CD4-positive, alpha-beta T cell (primary cell): ENCODE results near the gene LRRC26. TPM values are rescaled to one million over a fixed set of nuclear protein-coding genes. Genes with fewer than 3 reads are reported as not detected.

Experiments
- ATAC-seq: fragments of 200-7000 bp; cut with Tn5 transposase; one replicate; pipeline ENCODE4 v1.10.0; 2022; ENCODE audit warnings: mild to moderate bottlenecking; ENCODE audit not compliant: poor library complexity
- CTCF ChIA-PET: fragments of 350-600 bp; sonication (Branson Sonifier 250); formaldehyde crosslinking; loops from one replicate; lab custom pipeline; 2021; ENCODE audit warnings: antibody characterized with exemption, inconsistent platforms; lab: Charles Lee
- POLR2A ChIA-PET: fragments of 350-600 bp; sonication (Branson Sonifier 250); formaldehyde crosslinking; loops from one replicate; lab custom pipeline; 2021; ENCODE audit warnings: antibody characterized with exemption, inconsistent platforms; lab: Charles Lee
- DNase-seq, 14 experiments: peaks; one replicate each; pipeline ENCODE4 v3.0.0-alpha.2; 2013 to 2020; ENCODE audit warnings: mixed read lengths in 2 of 14
- H3K27ac ChIP-seq, 2 donors: one replicate each; pipeline versions ENCODE4 v1.5.1 to v1.7.0; 2013; ENCODE audit warnings: low read length in 2 of 2, low read depth in 1 of 2, mild to moderate bottlenecking in 1 of 2
- H3K27me3 ChIP-seq, 2 experiments: 1 replicate in 1 of 2; 2 replicates in 1 of 2; pipeline versions ENCODE4 v1.6.1 to v1.7.0; 2013; ENCODE audit warnings: low read length in 2 of 2, control low read depth in 1 of 2, mild to moderate bottlenecking in 1 of 2, moderate library complexity in 1 of 2; ENCODE audit not compliant: insufficient read depth in 2 of 2, control insufficient read depth in 1 of 2
- H3K36me3 ChIP-seq: one replicate; pipeline ENCODE4 v1.6.1; 2013; ENCODE audit warnings: low read length, control low read depth; ENCODE audit not compliant: insufficient read depth
- H3K4me1 ChIP-seq: one replicate; pipeline ENCODE4 v1.6.1; 2013; ENCODE audit warnings: low read length, control low read depth; ENCODE audit not compliant: insufficient read depth
- H3K4me3 ChIP-seq: one replicate; pipeline ENCODE4 v1.5.1; 2013; ENCODE audit warnings: mild to moderate bottlenecking, low read length, moderate library complexity
- H3K9me3 ChIP-seq, 2 experiments: 1 replicate in 1 of 2; 2 replicates in 1 of 2; pipeline versions ENCODE4 v1.6.1 to v1.7.0; 2013; ENCODE audit warnings: low read length in 2 of 2, mild to moderate bottlenecking in 2 of 2, control low read depth in 1 of 2, moderate library complexity in 1 of 2; ENCODE audit not compliant: control insufficient read depth in 1 of 2, insufficient read depth in 1 of 2
- H3K27ac Mint-ChIP-seq: one replicate; pipeline ENCODE4 v1.8.0; 2020; ENCODE audit warnings: mixed read lengths
- H3K27me3 Mint-ChIP-seq: one replicate; pipeline ENCODE4 v1.8.0; 2021; ENCODE audit warnings: mixed read lengths
- H3K36me3 Mint-ChIP-seq: one replicate; pipeline ENCODE4 v1.8.0; 2021; ENCODE audit warnings: low read depth, mixed read lengths
- H3K4me1 Mint-ChIP-seq: one replicate; pipeline ENCODE4 v1.8.0; 2021; ENCODE audit warnings: low read depth, mixed read lengths
- H3K4me3 Mint-ChIP-seq: one replicate; pipeline ENCODE4 v1.8.0; 2020; ENCODE audit warnings: mild to moderate bottlenecking, mixed read lengths
- H3K9me3 Mint-ChIP-seq: one replicate; pipeline ENCODE4 v1.8.0; 2020; ENCODE audit warnings: mixed read lengths
- intact Hi-C, 2 experiments: fragments of 100-400 bp; cut with DNase I in 1 of 2; cut with micrococcal nuclease in 1 of 2; formaldehyde crosslinking; loops; one replicate each; pipeline versions ENCODE4 v1.15.1 to v1.9.0; 2023 to 2025; cut with DNase I, micrococcal nuclease
- total RNA-seq, 174 experiments: library from RNA in 2 of 174; stranded (reverse) in 2 of 174; gene quantifications; one replicate each; pipeline ENCODE4 v1.2.3 and lab custom pipeline; 2021 to 2026
- TF ChIP-seq, protein P1 (sequence below): fragments of 200-600 bp; IDR thresholded peaks from one replicate; pipeline ENCODE4 v1.8.0; 2022; ENCODE audit warnings: antibody characterized with exemption, mild to moderate bottlenecking

The LRRC26 gene
- total RNA-seq, 2 experiments from 2014 or later = not detected

DNA sequence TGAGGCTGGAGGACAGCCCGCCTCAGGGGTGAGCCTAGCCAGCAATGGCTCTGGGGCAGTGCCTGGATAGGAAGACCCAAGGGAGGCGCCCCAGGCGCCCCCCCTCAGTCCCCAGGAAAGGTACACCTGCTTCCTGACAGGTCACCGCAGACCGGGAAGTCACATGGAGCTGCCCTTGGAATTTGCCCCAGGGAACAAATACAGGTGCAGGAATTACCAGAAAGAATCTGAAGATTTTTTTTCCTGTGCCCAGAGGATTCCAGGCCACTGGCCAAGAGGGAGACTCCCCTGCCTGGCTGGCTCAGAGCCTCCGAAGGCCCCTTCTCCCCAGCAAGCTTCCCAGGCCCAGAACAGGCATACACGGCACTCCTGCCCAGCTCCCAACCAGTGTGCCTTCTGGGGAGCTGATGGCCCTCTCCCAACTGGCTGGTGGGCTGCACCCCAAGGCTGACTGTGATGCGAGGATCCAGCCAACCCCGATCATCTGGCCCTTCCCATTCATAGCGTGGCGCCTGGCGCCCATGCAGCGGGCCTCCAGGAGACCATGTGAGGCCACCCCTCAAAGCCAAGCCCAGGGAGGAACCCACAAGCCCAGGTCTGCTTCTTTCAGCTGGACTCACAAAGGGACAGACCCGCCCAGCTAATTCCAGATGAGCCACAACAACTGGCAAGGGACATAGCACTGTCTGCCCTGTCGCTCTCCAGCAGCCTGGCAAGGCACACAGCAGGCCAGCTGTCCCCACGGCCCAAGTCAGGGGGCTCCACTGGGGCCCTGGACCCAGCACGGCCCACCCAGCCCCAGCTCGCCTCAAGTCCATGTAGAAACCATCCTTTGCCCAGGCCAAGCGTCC, 28.4 kb upstream of the LRRC26 start:
- POLR2A ChIA-PET = interaction anchor here (0.8 to 1.1 kb wide), 2 partner anchors 9 to 25 kb away, joined by 4 to 5 read pairs; partner anchors contain the start of genes ANAPC2 and SSNA1
- Mint-ChIP-seq H3K27me3 (no peaks in the 10 kb centered on the region), H3K36me3 (no peaks in the 10 kb centered on the region), H3K4me1 (peaks cover 10% of the 10 kb centered on the region), H3K4me3 (peak overlapping the region; percentile 51), H3K9me3 (no peaks in the 10 kb centered on the region), H3K27ac (no peak overlapping the region)
- H3K4me1 ChIP-seq = peaks cover 29% of the 10 kb centered on the region
- intact Hi-C loops = loop anchor here in 1 of 2 experiments (1.0 kb wide), 1 partner anchor 9 kb away; no protein-coding TSS in a partner anchor
- CTCF ChIA-PET = interaction anchor here (0.6 kb wide), 1 partner anchor 41 kb away, joined by 3 read pairs; no protein-coding TSS in a partner anchor
- no peak overlapping the region for H3K27ac ChIP-seq
- peaks cover 0 to 6% of the 10 kb centered on the region in 2 experiments for H3K9me3 ChIP-seq
- TF ChIP-seq, protein P1, sequence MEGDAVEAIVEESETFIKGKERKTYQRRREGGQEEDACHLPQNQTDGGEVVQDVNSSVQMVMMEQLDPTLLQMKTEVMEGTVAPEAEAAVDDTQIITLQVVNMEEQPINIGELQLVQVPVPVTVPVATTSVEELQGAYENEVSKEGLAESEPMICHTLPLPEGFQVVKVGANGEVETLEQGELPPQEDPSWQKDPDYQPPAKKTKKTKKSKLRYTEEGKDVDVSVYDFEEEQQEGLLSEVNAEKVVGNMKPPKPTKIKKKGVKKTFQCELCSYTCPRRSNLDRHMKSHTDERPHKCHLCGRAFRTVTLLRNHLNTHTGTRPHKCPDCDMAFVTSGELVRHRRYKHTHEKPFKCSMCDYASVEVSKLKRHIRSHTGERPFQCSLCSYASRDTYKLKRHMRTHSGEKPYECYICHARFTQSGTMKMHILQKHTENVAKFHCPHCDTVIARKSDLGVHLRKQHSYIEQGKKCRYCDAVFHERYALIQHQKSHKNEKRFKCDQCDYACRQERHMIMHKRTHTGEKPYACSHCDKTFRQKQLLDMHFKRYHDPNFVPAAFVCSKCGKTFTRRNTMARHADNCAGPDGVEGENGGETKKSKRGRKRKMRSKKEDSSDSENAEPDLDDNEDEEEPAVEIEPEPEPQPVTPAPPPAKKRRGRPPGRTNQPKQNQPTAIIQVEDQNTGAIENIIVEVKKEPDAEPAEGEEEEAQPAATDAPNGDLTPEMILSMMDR = no peak
- H3K36me3 ChIP-seq = no peaks in the 10 kb centered on the region
- no peak for ATAC-seq
- DNase-seq = no peak
- H3K27me3 ChIP-seq = no peaks in the 10 kb centered on the region
- no peak overlapping the region for H3K4me3 ChIP-seq

DNA sequence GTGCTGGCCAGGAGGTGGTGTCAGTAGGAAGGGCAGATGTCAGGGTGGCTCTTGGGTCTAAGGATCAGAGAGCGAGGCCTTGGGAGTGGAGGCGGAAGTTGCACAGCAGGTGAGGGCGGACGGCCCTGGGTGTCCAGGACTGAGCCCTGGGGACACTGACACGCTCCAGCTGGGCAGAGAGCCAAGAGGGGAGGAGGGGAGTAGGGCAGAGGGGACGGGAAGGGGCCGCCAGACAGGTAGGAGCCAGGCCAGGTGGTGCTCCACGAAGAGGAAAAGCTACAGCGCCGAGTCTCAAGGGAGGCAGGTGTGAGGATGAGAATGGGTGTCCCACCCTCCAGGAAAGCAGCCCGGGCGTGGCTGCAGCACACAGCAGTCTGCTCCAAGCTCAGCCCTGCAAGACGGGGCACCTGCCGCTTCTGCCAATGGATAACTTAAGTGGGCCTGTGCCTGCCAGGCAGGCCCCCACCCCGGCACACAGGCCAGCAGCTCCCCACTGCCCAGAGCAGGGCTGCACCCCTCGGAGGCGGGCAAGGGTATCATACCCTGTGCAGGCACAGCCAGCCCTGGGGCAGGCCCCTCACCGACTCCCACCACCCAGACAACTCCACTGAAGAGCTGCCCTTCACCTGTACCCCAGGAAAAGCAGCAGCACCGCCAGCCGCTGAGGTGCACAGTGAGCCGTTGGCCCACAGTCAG, 25.8 kb upstream of the LRRC26 start:
- Mint-ChIP-seq H3K27ac (no peak overlapping the region), H3K4me1 (peaks cover under 1% of the 10 kb centered on the region), H3K36me3 (peaks cover 5% of the 10 kb centered on the region), H3K9me3 (no peaks in the 10 kb centered on the region), H3K27me3 (no peaks in the 10 kb centered on the region), H3K4me3 (peak overlapping the region; percentile 20)
- ChIA-PET POLR2A (no interaction called here), CTCF (no interaction called here)
- Histone ChIP-seq H3K27ac (no peak overlapping the region), H3K36me3 (peaks cover 6% of the 10 kb centered on the region), H3K27me3 (no peaks in the 10 kb centered on the region), H3K4me1 (peaks cover 17% of the 10 kb centered on the region), H3K4me3 (no peak overlapping the region), H3K9me3 (peaks cover 0 to 6% of the 10 kb centered on the region in 2 experiments)
- DNase-seq (no peak), ATAC-seq (no peak)
- intact Hi-C loops = no loop called here
- TF ChIP-seq, protein P1 = no peak

DNA sequence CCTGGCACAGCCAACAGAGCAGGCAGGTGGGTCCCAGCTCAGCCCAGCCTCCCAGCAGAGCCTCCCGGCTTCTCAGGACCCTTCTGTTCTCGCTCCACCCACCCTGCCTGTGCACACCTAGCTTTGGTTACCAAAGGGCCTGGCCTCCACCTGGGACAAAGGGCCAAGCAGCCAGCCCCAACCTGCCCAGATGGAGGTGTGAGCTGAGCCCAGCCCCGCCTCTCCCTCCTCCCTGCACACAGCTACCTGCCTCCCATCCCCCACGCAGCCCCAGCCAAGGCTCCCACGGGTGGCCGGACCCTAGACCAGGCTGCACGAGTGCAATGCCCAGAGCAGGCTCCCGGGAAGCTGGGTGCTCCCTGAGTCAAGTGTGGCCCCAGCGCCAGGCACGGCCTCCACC, 25.1 kb upstream of the LRRC26 start:
- CTCF ChIA-PET = no interaction called here
- no peaks in the 10 kb centered on the region for H3K27me3 Mint-ChIP-seq
- H3K27me3 ChIP-seq = no peaks in the 10 kb centered on the region

More for the DNA sequence above, 25.1 kb upstream of the LRRC26 start:
- Histone ChIP-seq H3K9me3 (peaks cover 0 to 6% of the 10 kb centered on the region in 2 experiments), H3K27ac (no peak overlapping the region), H3K4me3 (no peak overlapping the region), H3K36me3 (peaks cover 14% of the 10 kb centered on the region), H3K4me1 (peaks cover 23% of the 10 kb centered on the region)
- Mint-ChIP-seq H3K4me1 (no peaks in the 10 kb centered on the region), H3K4me3 (peak overlapping the region; percentile 20), H3K36me3 (peaks cover 8% of the 10 kb centered on the region), H3K27ac (no peak overlapping the region), H3K9me3 (no peaks in the 10 kb centered on the region)
- DNase-seq (no peak), ATAC-seq (no peak)
- POLR2A ChIA-PET = no interaction called here
- intact Hi-C loops = no loop called here
- TF ChIP-seq, protein P1 = no peak
